ENCODE results near the gene BCKDHA.
"Not testable (repeated sequence)": the region's sequence is repeated elsewhere in the genome, so short reads cannot be mapped to it uniquely, and the experiment has no call there.

The BCKDHA gene

GRCh38 chr19:41366089-41366488, 31.5 kb upstream of the BCKDHA start:
- peak; percentile 50 for DNase-seq (ENCODE audit: low read depth)

- DNase-seq (ENCODE audit: low read depth), result peak; percentile 95
These were observed 29.7 kb upstream of the BCKDHA start for GRCh38 chr19:41367848-41368301.

DNA sequence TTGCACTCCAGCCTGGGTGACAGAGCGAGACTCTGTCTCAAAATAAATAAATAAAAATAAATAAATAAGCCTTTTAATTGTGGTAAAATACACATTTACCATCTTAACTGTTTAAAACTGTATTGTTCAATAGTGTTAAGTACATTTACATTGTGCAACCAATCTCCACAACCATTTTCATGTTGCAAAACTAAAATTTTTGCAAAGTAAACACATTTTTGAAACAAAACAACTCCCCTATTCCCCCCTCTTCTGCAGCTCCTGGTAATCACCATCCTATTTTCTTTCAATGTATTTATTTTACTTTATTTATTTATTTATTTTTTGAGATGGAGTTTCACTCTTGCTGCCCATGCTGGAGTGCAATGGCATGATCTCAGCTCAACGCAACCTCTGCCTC, 27.8 kb upstream of the BCKDHA start:
- no peak for DNase-seq (ENCODE audit: low read depth)

- not testable (repeated sequence) for DNase-seq (ENCODE audit: low read depth)
These were observed 26.5 kb upstream of the BCKDHA start for GRCh38 chr19:41371119-41371518.

DNA sequence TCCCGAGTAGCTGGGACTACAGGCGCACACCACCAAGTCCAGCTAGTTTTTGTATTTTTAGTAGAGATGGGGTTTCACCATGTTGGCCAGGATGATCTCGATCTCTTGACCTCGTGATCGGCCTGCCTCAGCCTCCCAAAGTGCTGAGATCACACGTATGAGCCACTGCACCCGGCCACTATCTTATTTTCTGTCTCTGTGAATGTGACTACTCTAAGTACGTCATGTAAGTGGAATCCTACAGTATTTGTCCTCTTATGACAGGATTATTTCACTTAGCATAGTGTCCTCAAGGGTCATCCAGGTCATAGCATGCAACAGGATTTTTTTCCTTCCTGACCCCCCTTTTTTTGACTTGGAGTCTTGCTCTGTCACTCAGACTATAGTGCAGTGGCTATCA, 26.1 kb upstream of the BCKDHA start:
- DNase-seq (ENCODE audit: low read depth), result no peak

DNA sequence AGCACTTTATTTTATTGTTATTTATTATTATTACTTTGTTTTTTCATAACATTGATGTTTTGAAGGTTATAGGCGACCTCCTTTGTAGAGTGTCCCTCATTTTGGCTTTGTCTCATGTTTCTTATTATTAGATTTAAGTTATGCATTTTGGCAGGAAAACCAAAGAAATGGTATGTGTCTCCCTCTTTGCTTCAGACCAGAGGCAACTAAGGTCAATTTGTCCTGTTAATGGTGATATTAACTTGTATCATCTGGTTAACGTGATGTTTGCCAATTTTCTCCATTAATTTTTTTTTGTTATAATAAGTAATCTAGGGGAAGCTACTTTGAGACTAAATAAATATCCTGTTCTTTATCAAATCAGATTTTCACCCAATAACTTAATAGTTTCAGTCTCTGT, 25.1 kb upstream of the BCKDHA start:
- DNase-seq (ENCODE audit: low read depth), result no peak

DNA sequence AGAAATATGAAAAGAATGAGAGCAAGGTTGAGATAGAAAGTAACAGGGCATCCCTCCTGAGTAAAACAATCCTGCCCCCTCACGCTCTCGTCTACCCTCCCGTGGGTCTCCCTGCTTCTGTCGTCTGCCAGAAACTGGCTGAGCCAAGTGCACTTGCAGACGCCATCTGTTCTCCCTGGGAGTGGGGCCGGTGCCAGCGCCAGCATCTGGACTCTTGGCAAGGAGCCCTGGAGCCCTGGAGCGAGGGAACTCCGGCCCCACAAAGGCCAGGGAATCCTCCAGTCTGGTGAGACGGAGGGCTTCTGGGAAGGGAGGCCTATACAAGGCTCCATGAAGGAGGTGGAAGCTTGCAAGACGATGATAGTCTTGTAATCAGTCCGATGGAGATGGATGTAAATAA, 23.6 kb upstream of the BCKDHA start:
- DNase-seq (ENCODE audit: low read depth), result peak; percentile 80

- DNase-seq (ENCODE audit: low read depth), result peak; percentile 31
These were observed 21.2 kb upstream of the BCKDHA start, which contains the start of gene TMEM91 for GRCh38 chr19:41376241-41376997. TMEM91 (plus strand) TSS chr19:41376533; CDS start chr19:41378310, 1,777 bp downstream.

DNA sequence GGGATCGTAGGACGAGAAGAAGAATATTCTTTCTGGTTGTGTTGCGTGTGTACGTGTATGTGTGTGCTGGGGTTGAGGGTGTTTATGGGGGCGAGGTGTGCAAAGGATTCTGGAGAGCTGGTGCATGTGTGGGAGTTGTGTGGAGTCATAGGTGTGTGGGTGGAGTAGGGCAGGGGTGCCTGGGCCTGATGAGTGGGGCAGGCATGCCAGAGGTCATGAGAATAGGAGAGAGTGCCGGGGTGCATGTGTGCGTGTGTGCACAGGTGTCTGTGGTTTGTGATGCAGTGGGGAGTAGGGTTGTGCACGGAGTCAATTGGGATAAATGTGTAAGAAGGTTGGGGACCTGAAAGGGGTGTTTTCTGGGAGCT, 20.6 kb upstream of the BCKDHA start:
- DNase-seq (ENCODE audit: low read depth), result no peak

- peak; percentile 17 for DNase-seq (ENCODE audit: low read depth)
These were observed 19.5 kb upstream of the BCKDHA start for GRCh38 chr19:41377977-41378709.

GRCh38 chr19:41381536-41381935, 16.1 kb upstream of the BCKDHA start:
- DNase-seq (ENCODE audit: low read depth), result not testable (repeated sequence)

DNA sequence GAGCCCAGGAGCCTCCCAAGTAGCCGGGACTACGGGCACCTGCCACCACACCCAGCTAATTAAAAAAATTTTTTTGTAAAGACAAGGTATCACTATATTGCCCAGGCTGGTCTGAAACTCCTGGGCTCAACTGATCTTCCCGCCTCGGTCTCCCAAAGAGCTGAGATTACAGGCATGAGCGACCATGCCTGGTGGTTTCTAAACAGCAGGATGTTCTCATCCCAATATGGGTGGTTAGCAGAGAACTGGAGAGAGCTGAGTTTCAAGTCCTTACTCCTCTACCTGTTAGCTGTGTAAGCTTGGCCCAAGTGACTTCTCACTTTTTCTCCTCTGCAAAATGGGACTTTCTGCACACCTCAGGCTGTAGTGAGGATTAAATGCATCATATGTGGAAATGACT, 13.3 kb upstream of the BCKDHA start:
- DNase-seq (ENCODE audit: low read depth), result no peak

DNA sequence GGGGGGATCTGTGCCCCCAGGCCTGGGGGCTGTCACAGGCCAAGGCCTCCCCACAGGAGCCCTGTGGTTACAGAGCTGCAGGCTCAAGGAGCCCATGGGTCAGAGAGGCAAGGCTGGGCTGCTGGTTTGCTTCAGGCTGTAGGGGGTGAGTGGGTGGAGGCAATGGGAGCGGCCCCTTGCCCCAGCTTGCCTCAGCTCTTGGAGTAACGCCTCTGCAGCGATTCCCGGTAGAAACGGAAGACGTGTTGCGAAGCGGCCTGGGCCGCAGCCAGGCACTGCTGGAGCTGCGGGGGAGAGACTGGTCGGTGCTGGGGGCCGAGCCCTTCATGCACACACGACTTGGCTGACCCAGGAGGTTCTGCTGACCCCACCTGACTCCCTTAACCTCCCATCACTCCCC, 11.2 kb upstream of the BCKDHA start:
- no peak for DNase-seq (ENCODE audit: low read depth)

- no peak for DNase-seq (ENCODE audit: low read depth)
These were observed 6.0 kb upstream of the BCKDHA start for GRCh38 chr19:41391618-41392017.

GRCh38 chr19:41392775-41393174, 4.8 kb upstream of the BCKDHA start:
- no peak for DNase-seq (ENCODE audit: low read depth)

DNA sequence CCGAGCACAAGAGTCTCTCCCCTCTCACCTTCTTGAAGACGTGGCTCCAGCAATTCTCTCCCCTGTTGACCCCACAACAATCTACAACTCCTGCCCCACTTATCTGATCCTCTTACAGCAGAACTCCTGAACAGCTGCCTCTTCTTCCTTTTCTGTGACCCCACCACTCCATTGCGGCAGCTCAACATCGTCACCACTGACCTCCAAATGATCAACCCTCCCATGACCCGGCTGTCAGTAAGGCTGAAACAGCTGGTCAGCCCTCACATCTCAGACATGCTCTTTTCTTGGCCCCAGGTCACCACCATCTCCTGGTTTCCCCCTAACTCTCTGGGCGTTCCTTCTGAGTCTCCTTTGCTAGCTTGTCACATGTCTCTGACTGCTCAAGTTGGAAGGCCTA, 2.3 kb upstream of the BCKDHA start:
- no peak for DNase-seq (ENCODE audit: low read depth)

- peak; percentile 38 for DNase-seq (ENCODE audit: low read depth)
These were observed 416 bp downstream of the BCKDHA start for GRCh38 chr19:41398050-41398418.

- no peak for DNase-seq (ENCODE audit: low read depth)
These were observed 980 bp downstream of the BCKDHA start for GRCh38 chr19:41398598-41398997.

DNA sequence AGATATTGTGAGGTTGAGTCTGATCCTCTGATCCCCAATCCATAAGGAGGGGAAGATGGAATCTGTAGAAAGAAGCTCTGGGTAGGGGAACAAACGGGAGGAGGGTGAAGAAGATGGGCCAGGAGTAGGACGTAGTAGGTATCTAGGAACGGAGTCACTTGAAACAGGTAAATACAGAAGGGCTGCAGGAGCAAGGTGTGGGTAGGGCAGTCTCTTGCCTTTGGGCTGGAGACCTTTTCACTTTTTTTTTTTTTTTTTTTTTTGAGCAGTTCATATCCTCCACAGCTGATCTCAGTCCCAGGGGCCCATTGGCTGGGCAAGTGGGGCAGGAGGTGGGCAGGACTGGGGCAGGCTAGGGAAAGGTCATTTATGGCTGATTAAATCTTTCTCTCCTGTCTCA, 1.5 kb downstream of the BCKDHA start:
- DNase-seq (ENCODE audit: low read depth), result no peak

- no peak for DNase-seq (ENCODE audit: low read depth)
These were observed 1.9 kb downstream of the BCKDHA start for GRCh38 chr19:41399525-41399924.

- DNase-seq (ENCODE audit: low read depth), result no peak
These were observed 3.9 kb downstream of the BCKDHA start for GRCh38 chr19:41401483-41401882.

- no peak for DNase-seq (ENCODE audit: low read depth)
These were observed 4.4 kb downstream of the BCKDHA start for GRCh38 chr19:41402010-41402409.

DNA sequence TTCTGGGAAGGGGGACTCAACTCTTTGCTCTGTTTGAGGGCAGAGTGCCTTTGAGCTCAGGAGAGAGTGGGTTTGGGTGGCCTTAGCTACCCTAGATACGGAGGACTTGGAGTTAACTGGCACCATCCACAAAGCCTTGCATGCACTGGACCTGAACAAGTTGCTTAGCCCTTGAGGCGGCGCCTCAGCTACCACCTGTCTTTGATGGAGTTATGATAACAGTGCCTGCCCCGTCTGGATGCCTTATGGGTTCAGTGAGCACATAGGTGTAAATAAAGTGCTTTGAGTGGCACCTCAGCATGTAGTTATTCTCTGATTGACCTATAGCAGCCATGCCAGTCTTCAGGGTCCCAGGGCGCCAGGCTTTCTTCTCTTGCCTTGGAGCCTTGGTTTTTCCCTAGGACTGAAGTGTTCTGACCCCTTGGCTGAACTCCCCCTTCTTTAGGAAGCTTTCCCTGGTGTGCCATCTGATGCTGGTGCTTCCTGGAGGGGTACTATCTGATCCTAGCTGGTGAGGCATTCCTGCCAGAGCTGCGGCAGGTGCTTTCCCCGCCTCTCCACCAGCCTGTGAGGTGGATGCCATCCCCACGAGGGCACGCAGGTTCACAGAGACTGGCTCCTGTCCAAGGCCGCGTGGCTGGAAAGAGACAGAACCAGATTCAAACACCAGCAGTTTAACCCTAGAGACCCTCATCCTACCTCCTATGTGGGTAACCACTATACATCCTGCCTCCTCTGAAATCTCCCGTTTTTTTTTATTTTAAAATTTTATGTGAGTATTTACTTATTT, 5.8 kb downstream of the BCKDHA start:
- DNase-seq (ENCODE audit: low read depth), result no peak

Measured in ELR (cell line).